Inflammatory macrophage (primary cell): ENCODE measurements around the gene SH2D4B.
A peak's percentile ranks its signal among the peaks of the same experiment; 100 is the strongest.

ENCODE experiments used
- DNase-seq, 2 donors: peaks; one replicate each; pipeline ENCODE4 v3.0.0-alpha.2; 2020 to 2022

The SH2D4B gene

DNA sequence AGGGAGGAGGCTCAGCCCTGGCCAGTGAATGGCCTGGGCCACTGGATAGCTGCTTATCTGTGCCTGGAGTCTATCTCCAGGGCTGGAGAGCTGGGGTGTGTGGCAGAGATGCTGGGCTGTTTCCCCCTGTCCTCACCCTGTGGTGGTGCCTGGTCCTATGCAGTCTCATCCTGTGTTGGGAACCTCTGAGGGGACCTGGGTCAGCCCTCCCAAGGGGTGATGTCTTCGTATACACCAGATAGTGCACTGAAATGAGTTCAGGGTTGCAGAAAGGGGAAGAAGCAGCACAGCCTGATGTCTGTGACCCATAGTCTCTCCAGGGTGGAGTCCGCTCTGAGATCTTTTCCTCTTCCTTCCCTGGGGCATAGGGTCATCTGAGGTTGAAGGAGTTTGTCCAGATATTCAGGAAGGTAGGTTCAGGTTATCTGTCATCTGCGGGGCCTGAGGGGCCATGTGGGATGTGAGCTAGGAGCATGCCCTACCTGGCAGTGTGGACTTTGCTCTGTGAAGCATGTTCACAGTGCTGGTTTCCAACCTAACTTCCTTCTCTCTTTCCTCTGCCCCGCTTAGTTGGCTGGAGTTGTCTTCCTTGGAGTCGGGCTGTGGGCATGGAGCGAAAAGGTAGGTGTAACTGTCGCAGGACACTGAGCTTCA lies 33.4 kb upstream of the SH2D4B start:
- DNase-seq, result peak; percentile 78 to 81

DNA sequence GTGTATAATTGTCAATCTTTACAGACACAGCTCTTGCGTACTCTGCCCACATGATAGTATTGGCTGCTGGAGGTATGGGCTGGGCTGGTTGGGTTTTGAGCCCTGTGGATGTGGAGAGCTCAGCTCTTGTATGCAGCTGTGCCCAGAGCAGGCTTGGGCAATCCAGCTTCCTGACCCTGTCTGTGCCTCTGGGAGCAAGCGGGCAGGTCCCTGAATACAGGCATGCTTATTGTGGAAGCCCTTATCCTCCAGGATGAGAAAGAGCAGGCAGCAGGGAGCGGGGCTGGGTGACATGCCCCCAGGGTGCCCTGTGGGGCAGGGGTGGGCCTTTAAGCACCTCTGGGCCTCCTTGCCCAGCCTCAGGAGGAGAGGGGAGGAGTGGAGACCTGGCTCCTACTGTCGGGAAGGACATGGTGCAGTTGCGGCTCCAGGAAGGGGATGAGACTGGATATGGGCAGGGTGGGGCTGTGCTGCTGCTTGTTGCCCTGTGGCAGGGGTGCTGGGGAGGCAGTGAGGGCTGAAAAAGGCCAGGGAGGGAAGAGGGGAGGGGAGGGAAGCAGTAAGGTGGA lies 32.7 kb upstream of the SH2D4B start:
- no peak for DNase-seq

GRCh38 chr10:80506189-80506575 lies 31.5 kb upstream of the SH2D4B start:
- DNase-seq, result no peak

- DNase-seq, result no peak
These were observed 30.7 kb upstream of the SH2D4B start for GRCh38 chr10:80506836-80507487.

DNA sequence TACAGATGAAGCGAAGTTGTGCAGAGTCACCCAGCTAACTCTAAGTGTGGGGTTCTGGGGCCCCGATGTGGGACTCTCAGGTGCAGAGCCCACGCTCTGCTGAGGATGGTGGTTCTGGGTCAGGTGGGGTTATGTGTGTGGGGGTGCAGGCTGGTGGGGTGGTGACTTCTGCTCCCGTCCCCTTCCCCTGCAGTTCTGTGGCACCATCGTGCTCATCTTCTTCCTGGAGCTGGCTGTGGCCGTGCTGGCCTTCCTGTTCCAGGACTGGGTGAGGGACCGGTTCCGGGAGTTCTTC lies 28.6 kb upstream of the SH2D4B start:
- DNase-seq, result no peak

DNA sequence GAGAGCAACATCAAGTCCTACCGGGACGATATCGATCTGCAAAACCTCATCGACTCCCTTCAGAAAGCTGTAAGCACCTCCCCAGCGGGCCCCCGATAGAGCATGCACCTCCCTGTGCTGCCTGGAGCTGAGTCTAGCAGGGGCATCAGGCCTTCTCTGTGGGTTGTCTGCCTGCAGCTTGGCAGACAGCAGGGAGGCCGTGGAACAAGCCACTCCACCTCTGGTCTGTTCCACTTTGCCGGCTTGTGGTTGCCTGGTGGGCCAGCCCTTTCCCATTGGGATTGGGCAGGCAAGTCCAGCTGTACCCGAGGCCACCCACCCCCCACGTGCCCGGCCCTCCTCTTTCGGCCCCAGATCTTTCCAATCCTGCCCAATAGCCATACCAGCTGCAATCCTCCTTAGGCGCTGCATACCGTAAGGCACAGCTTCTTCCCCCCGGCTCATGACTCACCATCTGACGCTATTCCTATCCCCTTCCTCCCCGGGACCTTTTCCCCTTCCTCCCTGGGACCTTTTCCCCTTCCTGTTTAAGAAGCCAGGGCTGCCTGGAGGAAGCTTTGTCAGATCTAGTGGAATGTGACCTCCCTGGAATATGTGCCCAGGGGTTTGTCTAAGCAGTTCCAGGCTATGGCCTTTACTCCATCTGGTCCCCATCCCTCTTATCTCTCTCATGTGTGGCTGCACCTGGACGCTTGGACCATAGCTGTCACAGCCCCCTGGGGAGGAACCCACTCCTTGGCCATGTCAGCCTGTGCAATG lies 28.1 kb upstream of the SH2D4B start:
- DNase-seq, result peak; percentile 26 to 64

DNA sequence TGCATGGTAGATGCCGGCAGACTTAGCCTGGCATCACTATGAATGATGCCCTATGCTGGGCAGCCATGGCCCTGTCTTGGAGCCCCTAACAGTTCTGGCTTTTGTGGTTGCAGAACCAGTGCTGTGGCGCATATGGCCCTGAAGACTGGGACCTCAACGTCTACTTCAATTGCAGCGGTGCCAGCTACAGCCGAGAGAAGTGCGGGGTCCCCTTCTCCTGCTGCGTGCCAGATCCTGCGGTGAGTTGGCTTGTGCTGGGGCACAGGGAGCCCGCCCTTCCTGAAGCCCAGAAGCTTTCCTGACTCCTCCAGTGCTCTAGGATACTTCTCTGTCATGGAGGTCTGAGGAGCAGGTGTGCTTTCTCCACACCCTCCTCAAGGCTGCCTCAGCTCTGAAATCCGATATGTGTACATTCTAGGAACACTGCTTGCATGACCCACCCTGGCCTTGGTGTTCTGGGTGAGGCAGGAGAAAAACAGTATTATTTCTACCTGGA lies 25.6 kb upstream of the SH2D4B start:
- DNase-seq, result no peak

GRCh38 chr10:80513106-80513505 lies 24.6 kb upstream of the SH2D4B start:
- no peak for DNase-seq

- DNase-seq, result no peak
These were observed 22.2 kb upstream of the SH2D4B start for GRCh38 chr10:80515511-80515910.

DNA sequence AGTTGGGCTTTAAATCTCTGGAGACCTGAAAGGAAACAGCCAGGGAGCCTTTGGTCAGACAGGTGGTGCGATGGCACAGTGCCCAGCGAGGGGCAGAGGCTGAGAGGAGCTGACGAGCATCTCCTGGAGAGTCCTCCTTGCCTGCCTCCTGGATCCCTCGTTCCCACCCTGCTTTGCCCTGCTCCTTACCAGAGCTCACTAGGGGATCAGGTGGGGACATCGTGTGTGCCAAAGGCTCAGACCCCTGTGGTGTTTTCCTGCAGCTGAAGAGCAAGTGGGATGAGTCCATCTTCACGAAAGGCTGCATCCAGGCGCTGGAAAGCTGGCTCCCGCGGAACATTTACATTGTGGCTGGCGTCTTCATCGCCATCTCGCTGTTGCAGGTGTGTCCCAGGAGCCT lies 21.8 kb upstream of the SH2D4B start:
- no peak for DNase-seq

DNA sequence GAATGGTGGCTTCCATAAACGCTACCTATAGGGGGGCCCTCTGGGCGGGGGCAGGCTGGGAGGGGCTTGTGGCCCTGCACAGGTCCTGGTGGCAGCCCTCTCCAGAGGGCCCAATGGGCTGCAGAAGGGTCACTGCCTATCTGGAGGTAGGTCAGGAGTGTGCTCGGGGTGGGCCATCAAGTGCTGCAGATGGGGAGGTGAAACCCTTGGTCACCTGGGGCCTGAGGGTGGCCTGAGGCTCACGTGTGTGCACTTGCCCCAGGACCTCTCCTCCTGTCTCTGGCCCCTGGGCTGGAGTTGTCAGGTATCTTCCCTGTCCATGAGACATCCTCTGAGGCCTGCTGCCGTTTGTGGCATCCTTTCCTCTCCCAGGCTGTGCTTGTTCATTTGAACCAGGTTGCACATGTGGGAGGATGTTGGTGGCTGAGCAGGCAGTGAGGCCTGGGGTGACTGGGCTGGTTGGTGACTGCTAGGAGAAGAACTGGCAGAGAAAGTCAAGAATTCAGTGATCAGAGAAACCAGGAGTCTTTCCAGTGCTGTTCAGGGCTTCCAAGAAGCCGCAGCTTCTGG lies 21.1 kb upstream of the SH2D4B start:
- DNase-seq, result no peak

DNA sequence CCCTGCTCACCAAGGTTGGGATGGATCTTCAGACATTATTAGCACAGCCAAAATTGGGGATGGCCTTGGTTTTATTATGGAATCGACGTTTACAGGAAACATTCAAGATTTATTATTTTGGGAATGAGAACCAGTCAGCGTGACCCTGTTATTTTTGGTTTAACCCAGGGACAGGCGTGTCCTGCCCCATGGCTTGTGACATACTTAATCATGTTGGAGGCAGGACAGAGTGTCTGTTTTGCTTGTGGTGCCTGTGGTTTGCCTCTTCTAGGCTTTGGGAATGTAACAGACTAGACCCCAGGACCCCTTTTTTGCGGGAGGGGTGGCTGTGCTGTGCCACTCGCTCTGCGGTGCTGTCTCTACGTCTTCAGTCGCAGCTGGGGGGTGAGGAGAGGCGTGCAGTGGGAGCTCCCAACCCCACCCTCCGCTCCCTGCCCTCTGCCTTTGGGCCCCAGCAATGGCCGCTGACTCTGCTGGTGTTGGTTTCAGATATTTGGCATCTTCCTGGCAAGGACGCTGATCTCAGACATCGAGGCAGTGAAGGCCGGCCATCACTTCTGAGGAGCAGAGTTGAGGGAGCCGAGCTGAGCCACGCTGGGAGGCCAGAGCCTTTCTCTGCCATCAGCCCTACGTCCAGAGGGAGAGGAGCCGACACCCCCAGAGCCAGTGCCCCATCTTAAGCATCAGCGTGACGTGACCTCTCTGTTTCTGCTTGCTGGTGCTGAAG lies 20.1 kb upstream of the SH2D4B start:
- DNase-seq, result no peak

GRCh38 chr10:80518143-80518806 lies 19.4 kb upstream of the SH2D4B start:
- DNase-seq, result no peak

GRCh38 chr10:80518807-80519360 lies 18.8 kb upstream of the SH2D4B start:
- no peak for DNase-seq

GRCh38 chr10:80519936-80520650 lies 17.6 kb upstream of the SH2D4B start:
- DNase-seq, result no peak

DNA sequence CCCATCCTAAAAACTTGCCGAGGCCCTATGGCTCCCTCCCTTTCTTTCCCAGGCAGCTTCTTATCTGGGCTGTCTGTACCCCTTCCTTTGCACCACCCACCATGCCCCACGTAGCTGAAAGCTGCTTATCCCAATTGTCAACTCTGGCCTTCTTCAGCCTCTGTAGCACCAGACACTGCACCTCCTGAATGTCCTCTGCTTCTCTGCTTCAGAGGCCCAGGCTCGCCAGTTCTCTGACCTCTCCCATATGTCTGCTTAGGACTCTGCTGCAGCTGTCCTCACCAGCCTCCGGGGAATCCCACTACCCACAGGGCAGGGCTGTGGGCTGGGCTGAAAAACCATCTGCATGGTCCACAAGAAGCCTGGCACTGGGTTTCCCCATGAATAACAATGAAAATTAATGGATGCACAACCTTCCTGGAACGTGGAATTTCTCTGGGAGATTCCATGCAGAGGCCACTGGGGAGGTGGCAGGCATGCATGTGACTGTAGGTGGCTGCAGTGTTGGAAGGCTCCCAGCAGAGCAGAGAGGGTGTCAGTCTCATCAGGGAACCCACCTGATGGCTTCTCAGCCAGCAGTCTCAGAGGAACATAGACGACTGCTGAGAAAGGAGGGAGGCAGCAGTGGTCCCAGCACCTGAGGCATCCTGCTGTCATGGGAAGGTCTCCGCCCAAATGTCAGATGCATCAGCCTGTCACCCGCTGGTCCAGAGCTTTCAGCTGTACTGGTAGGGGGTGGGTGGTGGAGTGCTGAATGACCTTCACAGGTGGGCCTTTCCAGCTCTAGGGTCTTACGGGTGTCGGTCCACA lies 16.8 kb upstream of the SH2D4B start:
- no peak for DNase-seq

- DNase-seq, result no peak
These were observed 14.8 kb upstream of the SH2D4B start for GRCh38 chr10:80522756-80523363.

- DNase-seq, result peak; percentile 64 to 79
These were observed 13.9 kb upstream of the SH2D4B start for GRCh38 chr10:80523773-80524172.

- DNase-seq, result no peak
These were observed 13.4 kb upstream of the SH2D4B start for GRCh38 chr10:80524190-80524909.
